Gastroesophageal sphincter (tissue), 3 donors: ENCODE measurements around the gene RNASEH2C.

ENCODE experiments used
- CTCF ChIP-seq, 4 experiments: fragments of 200-600 bp in 2 of 4; fragments of 450-650 bp in 2 of 4; sonication (generic) in 1 of 4; IDR thresholded peaks; one replicate each; pipeline ENCODE4 v1.5.1; 2017 to 2019; ENCODE audit warnings: antibody characterized with exemption in 4 of 4, mild to moderate bottlenecking in 2 of 4, moderate library complexity in 2 of 4
- POLR2A ChIP-seq, 2 donors: fragments of 450-650 bp; IDR thresholded peaks; one replicate each; pipeline ENCODE4 v1.6.1; 2017; ENCODE audit warnings: antibody characterized with exemption in 2 of 2, mild to moderate bottlenecking in 2 of 2, moderate library complexity in 1 of 2
- POLR2AphosphoS5 ChIP-seq: sonication (generic); formaldehyde crosslinking; IDR thresholded peaks from one replicate; pipeline ENCODE4 v1.6.1; 2017; ENCODE audit warnings: antibody characterized with exemption

GRCh38 chr11:65711785-65712632 lies 8.6 kb downstream of the RNASEH2C start, which contains the start of gene KAT5:
- TF ChIP-seq CTCF (IDR thresholded peaks at IDR 0.05) (peak in 3 of 4 experiments; percentile 98 to 100 (median 100)), POLR2AphosphoS5 (peak; percentile 91), POLR2A (IDR thresholded peaks at IDR 0.05) (peak; percentile 77 to 80)
